Fibroblast of skin of right quadriceps (primary cell): ENCODE results near the gene ETHE1.

Source experiments
- DNase-seq: peaks from one replicate; pipeline ENCODE4 v3.0.0-alpha.2; 2013

Gene ETHE1, protein sequence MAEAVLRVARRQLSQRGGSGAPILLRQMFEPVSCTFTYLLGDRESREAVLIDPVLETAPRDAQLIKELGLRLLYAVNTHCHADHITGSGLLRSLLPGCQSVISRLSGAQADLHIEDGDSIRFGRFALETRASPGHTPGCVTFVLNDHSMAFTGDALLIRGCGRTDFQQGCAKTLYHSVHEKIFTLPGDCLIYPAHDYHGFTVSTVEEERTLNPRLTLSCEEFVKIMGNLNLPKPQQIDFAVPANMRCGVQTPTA

DNA sequence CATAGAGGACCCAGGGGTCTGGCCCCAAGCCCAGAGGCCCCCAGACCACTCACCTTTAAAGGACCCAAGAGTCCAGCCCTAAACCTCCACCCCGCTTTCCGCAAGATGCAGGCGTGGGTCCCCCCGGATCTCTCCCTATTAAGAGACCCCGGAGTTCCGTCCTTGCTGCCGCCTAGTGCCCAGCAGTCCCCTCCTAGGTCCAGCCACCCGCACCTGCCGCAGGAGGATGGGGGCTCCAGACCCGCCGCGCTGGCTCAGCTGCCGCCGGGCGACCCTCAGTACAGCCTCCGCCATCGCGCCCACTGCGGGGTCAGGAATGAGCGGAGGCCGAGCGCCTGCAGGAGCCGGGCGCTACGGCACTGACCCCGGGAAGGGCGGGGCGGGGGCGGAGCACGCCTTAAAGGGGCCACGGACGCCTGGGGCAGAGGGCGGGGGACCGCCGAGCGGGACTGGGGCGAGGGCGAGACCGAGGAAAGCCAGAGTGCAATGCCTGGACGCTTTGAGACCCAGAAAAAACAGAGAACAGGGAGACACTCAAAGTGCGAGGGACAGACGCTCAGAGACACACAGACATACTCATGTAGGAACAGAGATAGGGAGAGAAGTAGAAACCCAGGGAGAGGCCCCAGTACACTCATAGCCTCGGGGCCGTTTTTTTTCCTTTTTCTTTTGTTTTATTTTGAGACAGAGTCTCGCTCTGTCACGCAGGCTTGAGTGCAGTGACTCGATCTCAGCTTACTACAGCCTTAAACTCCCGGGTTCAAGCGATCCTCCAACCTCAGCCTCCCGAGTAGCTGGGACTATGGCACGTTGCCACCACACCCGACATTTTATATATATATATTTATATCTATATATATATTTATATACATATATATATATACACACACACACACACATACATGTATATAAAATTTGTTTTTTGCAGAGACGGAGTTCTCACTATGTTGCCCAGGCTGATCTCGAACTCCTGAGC, at the start of gene ETHE1:
ETHE1 (minus strand) TSS at position 318 of the 976 bp plus-strand sequence; CDS start at position 294, 24 bp downstream.
- peak; percentile 45 for DNase-seq

DNA sequence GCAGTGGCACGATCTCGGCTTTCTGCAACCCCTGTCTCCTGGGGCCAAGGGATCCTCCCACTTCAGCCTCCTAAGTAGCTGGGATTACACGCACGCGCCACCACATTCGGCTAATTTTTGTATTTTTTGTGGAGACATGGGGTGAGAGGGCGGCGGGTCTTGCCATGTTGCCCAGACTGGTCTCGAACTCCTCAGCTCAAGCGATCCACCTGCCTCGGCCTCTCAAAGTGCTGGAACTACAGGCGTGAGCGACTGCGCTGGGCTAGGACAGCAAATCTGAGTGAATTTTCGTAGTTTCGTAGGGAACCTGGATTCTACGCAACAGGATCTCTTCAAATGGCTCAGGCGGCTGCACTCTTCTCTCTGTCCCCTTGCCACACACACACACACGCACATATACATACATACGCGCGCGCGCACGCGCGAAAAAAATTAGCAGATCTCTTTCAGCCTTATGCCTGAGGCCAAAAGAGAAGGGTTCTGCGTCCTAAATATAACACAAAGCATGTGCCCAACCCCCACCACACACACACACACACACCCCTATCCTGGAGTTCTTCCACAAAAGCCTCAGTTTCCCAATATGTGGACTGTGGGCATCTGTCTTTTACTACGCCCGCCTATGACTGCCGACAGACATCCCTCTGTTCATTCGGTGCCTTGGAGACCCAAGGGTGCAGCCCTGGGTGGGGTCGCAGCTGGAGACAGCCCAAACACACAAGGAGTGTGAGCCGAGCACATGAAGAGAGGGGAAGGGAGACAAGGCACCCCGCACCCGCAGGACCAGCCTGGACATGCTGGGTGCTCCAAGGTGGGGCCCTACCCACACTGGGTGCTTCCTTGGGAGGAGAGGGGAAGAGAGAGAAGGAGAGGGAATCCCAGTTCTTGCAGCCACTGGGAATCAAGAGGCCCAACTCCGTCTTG, 49.2 kb upstream of the ETHE1 start:
- no peak for DNase-seq

DNA sequence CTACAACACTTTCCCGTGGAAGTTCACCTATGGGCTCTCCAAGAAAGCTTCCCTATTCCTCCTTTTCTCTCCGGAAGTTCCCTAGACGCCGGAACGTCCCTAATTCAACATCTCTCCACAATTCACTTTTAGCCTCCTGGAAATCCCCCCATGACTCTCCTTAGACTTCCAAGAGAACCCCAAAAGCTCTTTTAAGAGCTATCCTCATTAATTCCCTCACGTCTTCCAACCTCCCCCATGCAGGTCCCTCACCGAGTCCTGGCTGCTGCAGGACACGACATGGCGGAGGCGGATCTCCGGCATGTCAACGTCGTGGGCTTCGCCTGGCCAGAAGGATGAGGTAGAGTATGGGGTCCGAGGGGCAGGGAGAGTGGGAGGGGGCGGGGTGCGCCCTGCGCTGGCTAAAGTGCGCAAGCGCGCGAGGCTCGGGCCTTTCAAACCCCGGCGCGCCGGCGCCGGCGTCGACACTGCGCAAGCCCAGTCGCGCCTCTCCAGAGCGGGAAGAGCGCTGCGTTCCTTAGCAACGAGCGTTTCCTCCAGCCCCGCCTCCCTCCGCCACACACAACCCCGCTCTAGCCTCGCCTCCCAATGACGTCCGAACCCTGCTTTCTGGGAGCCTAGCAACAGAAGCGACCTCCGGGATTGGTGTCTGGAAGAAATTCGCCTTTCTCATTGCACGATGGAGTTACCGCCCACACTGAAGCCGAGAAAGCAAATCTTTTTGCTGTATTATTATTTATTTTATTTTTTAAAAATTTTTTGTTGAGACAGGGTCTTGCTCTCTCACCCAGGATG, 48.4 kb upstream of the ETHE1 start, which contains the start of the genes PINLYP and XRCC1:
PINLYP (plus strand) TSS at position 646 of the 795 bp plus-strand sequence. CDS start 1,391 bp downstream, outside the sequence.
XRCC1 (minus strand) TSS at position 372 of the 795 bp plus-strand sequence; CDS start at position 303, 69 bp downstream.
- peak; percentile 98 for DNase-seq

DNA sequence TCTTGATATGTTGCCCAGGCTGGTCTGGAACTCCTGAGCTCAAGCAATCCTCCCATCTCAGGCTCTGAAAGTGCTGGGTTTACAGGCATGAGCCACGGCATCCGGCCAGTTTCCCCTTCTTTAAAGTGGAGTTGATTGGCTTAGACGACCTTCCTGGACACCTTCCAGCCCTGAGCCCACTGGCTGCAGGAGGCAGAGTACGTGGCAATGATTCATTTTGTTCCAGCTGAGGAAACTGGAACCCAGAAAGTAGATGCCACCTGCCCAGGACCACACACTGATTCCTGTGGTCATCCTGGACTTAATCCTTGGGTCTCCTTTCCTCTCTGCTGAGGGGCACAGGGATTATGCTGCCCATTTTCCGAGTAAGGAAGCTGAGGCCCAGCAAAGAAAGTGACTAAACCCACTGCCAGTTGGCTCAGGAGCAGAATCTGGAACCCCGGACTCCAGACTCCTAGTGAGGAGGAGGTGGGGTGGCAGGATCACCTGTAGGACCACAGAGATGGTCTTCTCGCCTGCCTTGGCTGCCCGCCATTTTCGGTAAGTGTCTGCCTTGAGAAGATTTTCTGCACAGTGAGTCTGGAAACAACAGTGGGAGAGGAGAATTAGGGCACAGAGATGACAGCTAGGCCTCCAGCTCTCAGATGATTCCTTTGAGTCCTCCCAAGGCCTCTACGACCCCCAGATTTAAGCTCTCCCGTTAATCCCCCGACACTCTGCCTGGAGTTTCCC, 47.6 kb upstream of the ETHE1 start:
- no peak for DNase-seq

DNA sequence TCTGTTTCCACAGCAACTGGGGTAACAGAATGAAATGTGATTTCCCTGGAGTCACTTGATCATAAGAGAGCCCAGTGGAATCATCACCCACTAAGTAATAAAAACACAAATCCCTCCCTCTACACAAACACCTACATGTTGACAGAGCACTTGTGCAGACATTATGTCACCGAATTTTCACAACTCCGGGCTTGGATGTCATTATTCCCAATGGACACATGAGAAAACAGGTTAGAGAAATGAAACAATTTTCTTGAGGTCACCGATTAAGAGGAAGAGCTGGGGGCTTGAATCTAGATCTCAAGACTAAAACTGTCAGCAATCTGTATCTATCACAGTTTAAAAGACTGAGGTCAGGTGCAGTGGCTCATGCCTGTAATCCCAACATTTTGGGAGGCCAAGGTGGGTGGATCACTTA, 45.2 kb upstream of the ETHE1 start:
- no peak for DNase-seq

DNA sequence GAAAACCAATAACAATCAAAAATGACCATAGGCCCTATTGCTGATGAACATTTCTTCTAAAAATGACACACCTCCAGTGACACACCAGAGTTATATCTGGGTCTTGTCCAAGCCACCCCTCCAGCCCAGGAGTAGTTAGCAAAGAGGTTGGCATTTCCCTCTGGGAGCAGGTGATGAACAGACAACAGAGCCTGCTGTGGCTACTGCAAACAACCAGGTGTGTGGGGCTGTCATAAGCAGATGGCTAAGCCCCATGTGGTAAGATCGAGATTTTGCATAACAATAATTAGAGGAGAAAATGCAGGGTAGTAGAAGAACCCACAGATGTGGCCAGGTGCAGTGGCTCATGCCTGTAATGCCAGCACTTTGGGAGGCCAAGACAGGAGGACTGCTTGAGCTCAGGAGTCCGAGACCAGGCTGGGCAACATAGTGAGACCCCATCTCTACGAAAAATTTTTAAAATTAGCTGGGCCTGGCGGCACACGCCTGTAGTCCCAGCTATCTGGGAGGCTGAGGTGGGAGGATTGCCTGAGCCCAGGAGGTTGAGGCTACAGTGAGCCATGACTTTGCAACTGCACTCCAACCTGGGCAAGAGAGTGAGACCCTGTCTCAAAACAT, 43.3 kb upstream of the ETHE1 start:
- no peak for DNase-seq

DNA sequence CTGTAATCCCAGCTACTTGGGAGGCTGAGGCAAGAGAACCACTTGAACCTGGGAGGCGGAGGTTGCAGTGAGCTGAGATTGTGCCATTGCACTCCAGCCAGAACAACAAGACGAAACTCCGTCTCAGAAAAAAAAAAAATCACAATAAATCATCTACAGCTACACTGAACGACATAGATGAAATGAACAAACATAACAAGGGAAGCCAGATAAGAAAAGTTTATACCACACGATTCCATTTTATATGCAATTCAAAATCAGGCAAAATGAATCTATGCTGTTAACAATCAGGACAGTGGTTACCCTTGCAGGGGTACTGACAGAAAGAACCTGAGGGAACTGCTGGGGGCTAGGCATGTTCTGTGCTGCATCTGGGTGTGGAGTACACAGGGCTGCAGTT, 42.7 kb upstream of the ETHE1 start:
- no peak for DNase-seq

DNA sequence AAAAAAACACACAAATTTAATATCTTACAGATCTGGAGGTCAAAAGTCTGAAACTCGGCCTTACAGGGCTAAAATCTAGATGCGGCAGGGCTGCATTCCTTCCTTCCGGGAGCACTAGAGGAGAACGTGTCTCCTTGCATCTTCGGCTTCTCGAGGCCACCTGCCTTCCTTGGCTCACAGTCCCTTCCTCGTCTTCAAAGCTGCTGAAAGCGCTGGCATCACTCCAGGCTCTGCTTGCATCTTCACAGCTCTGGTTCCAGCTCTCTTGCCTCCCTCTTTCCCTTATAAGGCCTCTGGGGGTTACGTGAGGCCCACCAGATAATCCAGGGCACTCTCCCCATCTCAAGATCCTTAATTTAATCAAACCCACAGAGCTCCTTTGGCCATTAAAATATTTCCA, 37.8 kb upstream of the ETHE1 start:
- DNase-seq: no peak

DNA sequence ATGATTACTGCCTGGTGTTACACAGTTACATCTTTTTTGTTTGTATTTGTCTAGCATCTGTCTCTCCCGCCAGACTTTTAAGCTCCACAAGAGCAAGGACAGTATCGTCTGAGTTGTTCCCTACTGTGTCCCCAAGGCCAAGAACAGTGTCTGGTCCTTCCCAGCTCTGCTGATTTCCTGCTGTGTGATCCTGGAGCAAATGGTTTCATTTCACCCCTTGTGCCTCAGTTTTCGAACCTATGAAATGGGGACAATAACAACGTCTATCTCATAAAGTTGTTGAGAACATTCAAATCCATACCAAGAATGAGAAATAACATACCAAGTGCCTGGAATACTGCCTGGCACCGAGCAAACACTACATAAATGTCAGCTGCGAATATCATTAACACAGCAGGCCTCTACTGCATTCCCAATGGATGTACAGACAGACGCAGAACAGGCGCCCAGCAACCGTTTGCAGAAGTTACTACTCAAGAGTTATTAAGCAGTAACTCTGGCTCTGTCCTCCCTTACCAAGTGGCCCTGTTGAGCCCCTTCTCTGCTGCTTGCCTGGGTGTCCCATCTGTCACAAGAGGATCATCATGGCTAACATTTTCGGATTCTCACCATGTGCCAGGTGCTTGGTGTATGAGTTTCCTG, 36.9 kb upstream of the ETHE1 start:
- no peak for DNase-seq

DNA sequence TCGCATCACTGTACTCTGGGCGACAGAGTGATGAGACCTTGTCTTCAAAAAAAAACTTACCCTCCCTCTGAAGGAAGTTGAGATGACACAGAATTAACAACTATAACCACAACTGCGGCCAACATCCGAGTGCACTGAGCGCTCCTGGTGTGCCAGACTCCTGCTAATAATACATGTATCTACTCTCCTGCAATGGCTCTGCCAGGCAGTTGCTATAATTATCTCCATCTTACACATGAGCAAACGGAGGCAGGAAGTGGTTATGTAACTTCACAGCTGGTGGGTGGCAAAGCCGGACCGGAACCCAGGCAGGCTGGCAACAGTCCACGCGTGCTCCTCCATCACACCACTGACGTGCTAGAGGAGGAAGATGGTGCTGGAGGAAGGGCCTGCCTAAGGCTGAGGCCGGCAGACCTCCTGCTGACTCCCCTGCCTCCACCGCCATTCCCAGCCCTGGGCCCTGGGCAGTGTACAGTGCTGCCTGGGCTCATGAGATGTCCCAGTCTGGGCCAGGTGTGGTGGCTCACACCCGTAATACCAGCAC, 35.8 kb upstream of the ETHE1 start:
- DNase-seq: peak; percentile 77

DNA sequence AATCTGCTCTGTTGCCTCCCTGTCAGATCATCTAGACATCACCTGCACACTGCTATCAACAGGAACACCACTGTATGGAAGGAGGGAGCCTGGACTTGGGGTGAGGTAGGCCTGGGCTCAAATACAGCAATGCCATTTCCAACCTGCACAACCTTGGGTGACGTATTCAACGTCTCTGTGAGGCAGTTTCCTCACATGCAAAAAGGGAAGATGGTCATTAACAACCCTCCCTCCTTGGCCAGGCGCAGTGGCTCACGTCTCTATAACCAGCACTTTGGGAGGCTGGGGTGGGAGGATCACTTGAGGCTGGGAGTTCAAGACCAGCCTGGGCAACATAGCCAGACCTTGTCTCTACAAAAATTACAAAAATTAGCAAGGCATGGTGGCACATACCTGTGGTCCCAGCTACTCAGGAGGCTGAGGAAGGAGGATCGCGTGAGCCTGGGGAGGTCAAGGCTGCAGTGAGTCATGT, 35.3 kb upstream of the ETHE1 start:
- no peak for DNase-seq

DNA sequence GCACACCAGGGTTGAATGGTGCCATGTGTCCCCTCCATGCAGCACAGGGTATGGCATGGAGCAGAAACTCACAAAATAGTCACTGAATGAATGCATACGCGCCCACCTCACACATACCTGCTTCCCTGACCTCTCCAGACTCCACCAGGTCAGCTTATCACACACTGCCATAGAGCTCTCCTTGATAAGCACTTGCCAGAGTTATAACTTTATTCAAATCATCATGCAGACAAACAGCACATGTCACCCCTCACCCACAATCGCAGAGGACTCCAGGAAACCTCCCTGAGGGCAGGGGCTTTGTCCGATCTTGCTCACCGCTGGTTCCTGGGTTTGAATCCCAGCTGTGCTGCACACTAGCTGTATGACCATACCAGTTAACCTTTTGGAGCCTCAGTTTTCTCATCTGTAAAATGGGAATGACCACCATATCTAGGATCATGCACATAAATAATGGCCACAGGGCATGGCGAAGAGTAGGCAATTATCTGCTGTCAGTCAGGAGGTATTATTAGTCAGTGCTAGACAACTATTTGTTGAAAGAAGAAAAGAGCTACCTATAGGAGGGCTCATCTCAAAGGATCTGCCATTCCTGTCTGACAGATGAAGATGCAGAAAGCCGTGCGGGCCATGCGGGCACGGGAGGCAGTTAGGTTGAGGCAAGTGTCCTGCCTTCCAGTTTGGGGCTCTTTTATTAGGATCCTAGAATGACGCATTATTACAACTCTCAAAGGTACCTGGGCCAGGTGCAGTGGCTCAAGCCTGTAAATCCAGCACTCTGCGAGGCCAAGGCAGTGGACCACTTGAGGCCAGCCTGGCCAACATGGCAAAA, 34.4 kb upstream of the ETHE1 start:
- no peak for DNase-seq

DNA sequence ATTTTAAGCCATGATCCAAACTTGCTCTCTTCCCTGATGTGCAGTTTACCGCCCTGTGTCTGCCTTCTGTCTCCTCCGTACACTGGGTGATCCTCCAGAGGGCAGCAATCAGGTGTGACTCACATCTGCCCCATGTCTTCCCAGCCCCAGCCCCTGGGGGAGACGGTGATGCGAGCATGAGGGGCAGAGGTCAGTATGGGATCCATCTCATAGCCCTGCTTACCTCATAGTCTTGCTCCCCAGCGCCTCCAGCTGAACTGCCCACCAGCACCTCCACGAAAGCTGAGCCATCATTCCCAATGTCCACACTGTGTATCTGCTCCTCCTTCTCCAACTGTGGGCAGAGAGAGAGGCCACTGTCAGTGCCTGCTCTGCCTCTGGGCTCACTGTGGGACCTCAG, 33.7 kb upstream of the ETHE1 start:
- DNase-seq: peak; percentile 4

DNA sequence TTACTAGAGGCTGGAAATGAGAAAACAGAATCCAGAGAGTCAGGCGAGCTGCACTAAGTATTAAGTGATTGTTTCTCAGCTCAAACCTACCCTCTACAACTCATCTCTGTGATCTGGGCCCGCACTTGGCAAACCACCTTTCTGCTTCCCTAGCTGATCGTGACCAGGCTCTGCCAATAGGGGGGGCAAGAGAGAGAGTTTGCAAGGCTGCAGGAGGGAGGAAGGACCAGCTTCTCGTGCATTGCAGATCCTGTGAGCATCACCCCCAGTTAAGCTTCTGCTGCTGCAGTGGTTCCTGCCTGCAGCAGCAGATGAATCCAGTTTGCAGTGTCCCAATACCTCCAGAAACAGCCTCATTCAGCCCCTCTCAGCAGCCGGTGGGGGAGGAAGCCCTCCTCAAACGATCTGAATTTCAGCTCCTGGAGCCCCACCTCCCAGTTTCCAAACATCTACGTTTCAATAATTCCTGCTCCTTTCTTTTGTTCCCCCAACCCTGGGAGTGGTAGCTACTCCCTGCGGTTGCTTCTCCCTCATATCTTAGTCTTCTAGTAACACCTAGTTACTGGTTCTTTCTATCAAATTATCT, 28.3 kb upstream of the ETHE1 start:
- DNase-seq: peak; percentile 58

DNA sequence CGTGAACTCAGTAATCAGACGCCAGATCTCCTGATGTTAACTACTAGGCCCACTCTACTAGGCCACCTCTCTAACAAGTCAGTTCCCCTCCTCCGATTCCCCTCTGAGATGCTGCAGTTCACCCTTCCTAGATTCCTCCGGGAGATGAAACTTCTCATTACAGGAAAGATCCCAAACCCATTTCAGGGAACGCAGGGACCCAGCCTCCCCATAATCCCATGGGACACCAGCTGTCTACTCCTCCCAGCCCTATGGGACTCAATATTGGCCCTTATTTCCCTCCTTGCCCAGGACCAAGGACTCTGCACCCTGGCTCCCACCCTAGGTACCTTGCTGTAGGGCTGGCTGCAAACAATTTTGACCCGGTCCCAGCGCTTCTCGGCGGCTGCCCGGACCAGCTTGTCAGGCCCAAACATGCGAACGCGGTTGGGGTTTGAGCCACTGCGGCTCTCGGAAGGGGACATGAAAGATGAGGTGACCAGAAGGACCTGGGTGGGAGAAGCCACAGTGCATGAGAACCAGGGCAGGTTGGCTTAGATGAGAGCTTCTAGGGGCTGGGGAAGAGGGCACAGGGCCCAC, 27.4 kb upstream of the ETHE1 start:
- DNase-seq: no peak

DNA sequence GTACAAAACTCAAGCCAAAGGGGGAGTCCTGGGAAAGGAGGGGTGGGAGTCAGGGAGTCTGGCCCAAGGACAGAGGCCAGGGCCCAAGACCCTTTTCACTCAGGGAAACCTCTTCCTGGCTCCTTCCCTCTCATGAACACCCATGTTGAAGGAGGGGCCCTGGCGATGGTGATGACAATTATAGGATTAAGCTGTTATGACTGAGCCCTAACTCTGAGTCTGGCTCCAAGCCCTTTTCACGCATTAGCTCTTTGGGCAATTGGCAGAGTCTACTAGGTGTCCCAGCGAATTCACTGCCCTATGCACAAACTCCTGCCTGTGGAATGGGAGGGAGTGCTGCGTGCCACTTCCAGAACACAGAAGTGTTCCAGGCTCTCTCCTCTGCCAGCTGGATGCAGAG, 26.7 kb upstream of the ETHE1 start:
- no peak for DNase-seq

DNA sequence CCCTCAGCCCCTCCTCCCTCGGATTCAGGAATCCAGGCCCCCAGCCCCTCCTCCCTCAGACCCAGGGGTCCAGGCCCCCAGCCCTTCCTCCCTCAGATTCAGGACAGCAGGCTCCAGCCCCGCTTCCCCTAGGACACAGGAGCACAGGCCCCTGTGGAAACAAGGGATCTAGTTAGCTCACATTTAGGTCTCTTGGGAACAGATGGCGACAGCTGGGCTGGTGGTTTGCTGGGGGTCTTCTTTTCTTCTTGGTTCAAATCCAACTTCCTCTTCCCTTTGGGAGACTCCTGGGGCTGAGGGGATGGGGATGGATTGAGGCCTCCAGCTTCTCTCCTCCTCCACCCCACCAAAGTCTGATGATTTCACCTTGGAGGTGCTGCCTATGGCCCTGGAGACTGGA, 25.6 kb upstream of the ETHE1 start:
- no peak for DNase-seq

DNA sequence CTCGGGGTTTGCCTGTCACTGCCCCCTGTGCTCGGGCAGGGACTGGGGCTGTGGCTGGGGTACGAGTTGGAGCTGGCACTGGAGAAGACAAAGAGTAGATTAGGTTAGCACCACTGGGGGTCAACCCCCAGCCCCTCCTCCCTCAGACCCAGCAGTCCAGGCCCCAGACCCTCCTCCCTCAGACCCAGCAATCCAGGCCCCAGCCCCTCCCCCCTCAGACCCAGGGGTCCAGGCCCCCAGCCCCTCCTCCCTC, 25.1 kb upstream of the ETHE1 start:
- no peak for DNase-seq
